CD4-positive, alpha-beta memory T cell (primary cell): ENCODE results near the gene HIP1. TPM values are rescaled to one million over a fixed set of nuclear protein-coding genes. Genes with fewer than 3 reads are reported as not detected.
A peak's percentile ranks its signal among the peaks of the same experiment; 100 is the strongest.
"Not testable (repeated sequence)": the region's sequence is repeated elsewhere in the genome, so short reads cannot be mapped to it uniquely, and the experiment has no call there.

ENCODE experiments used
- CTCF ChIA-PET: fragments of 350-600 bp; sonication (Branson Sonifier 250); formaldehyde crosslinking; loops from one replicate; lab custom pipeline; 2021; ENCODE audit warnings: inconsistent platforms; ENCODE audit not compliant: partially characterized antibody; lab: Charles Lee
- POLR2A ChIA-PET: fragments of 350-600 bp; sonication (Branson Sonifier 250); formaldehyde crosslinking; loops from one replicate; lab custom pipeline; 2021; ENCODE audit not compliant: partially characterized antibody; lab: Charles Lee
- DNase-seq, 5 donors: peaks; one replicate each; pipeline versions ENCODE4 v3.0.0 to v3.0.0-alpha.2; 2020 to 2022; ENCODE audit warnings: mixed read lengths in 1 of 5
- H3K27ac ChIP-seq: one replicate; pipeline ENCODE4 v1.7.0; 2013; ENCODE audit warnings: low read depth, low read length
- H3K27me3 ChIP-seq: 2 replicates; pipeline ENCODE4 v1.7.0; 2013; ENCODE audit warnings: mild to moderate bottlenecking, low read length, moderate library complexity; ENCODE audit not compliant: insufficient read depth
- H3K36me3 ChIP-seq: 2 replicates; pipeline ENCODE4 v1.7.0; 2013; ENCODE audit warnings: mild to moderate bottlenecking, low read length, moderate library complexity; ENCODE audit not compliant: insufficient read depth
- H3K4me1 ChIP-seq: 2 replicates; pipeline ENCODE4 v1.7.0; 2013; ENCODE audit warnings: mild to moderate bottlenecking, low read length, moderate library complexity; ENCODE audit not compliant: insufficient read depth
- H3K4me3 ChIP-seq, 2 donors: one replicate each; pipeline ENCODE4 v1.7.0; 2013; ENCODE audit warnings: low read length in 2 of 2, mild to moderate bottlenecking in 1 of 2
- H3K9me3 ChIP-seq, 2 donors: one replicate each; pipeline ENCODE4 v1.7.0; 2013; ENCODE audit warnings: low read length in 2 of 2, control low read depth in 1 of 2; ENCODE audit not compliant: control insufficient read depth in 1 of 2
- H3K27ac Mint-ChIP-seq, 7 donors: one replicate each; pipeline ENCODE4 v1.8.0; 2020 to 2021; ENCODE audit warnings: mixed read lengths in 7 of 7, mild to moderate bottlenecking in 6 of 7, inconsistent platforms in 3 of 7, moderate library complexity in 3 of 7
- H3K27me3 Mint-ChIP-seq, 2 donors: one replicate each; pipeline ENCODE4 v1.8.0; 2020 to 2021; ENCODE audit warnings: mixed read lengths in 2 of 2
- H3K36me3 Mint-ChIP-seq, 2 donors: one replicate each; pipeline ENCODE4 v1.8.0; 2020 to 2021; ENCODE audit warnings: mixed read lengths in 2 of 2, inconsistent platforms in 1 of 2, mild to moderate bottlenecking in 1 of 2
- H3K4me1 Mint-ChIP-seq, 4 donors: one replicate each; pipeline ENCODE4 v1.8.0; 2020 to 2021; ENCODE audit warnings: mixed read lengths in 4 of 4, mild to moderate bottlenecking in 1 of 4
- H3K4me3 Mint-ChIP-seq, 8 donors: one replicate each; pipeline ENCODE4 v1.8.0; 2020 to 2021; ENCODE audit warnings: mixed read lengths in 8 of 8, mild to moderate bottlenecking in 7 of 8, moderate library complexity in 6 of 8, inconsistent platforms in 3 of 8
- H3K9me3 Mint-ChIP-seq, 8 donors: one replicate each; pipeline ENCODE4 v1.8.0; 2020 to 2021; ENCODE audit warnings: mixed read lengths in 8 of 8, mild to moderate bottlenecking in 5 of 8, inconsistent platforms in 3 of 8, moderate library complexity in 1 of 8
- intact Hi-C: fragments of 100-400 bp; cut with micrococcal nuclease; formaldehyde crosslinking; loops from one replicate; pipeline ENCODE4 v1.15.1; 2023
- polyA plus RNA-seq, 2 donors: library from polyadenylated mRNA; unstranded; fragments of 300-500 nt; fragmentation: Illumina TruSeq; gene quantifications; one replicate each; pipeline ENCODE4 v1.2.3, GENCODE V29; 2021
- total RNA-seq, 2 experiments: library from RNA; stranded (reverse); gene quantifications; one replicate each; pipeline ENCODE4 v1.2.3, GENCODE V29; 2021

HIP1 gene
- total and polyA plus RNA-seq, 4 experiments from 2014 or later: 2.2 to 3.5 (median 3.1) TPM; not detected in 1

GRCh38 chr7:75732016-75732521, 6.7 kb downstream of the HIP1 start:
- Histone ChIP-seq H3K9me3 (no peaks in the 10 kb centered on the region), H3K27ac (no peak overlapping the region), H3K27me3 (no peaks in the 10 kb centered on the region), H3K4me3 (no peak overlapping the region), H3K4me1 (peaks cover 29% of the 10 kb centered on the region), H3K36me3 (no peaks in the 10 kb centered on the region)
- ChIA-PET CTCF (no interaction called here), POLR2A (no interaction called here)
- Mint-ChIP-seq H3K27me3 (peaks cover 0 to 1% of the 10 kb centered on the region in 2 donors), H3K36me3 (no peaks in the 10 kb centered on the region), H3K4me3 (no peak overlapping the region), H3K27ac (peak overlapping the region in 1 of 7 donors; percentile 38), H3K4me1 (peaks cover 16 to 30% (median 22%) of the 10 kb centered on the region in 4 donors), H3K9me3 (no peaks in the 10 kb centered on the region)
- intact Hi-C loops: no loop called here
- no peak for DNase-seq

GRCh38 chr7:75729851-75730274, 8.9 kb downstream of the HIP1 start:
- H3K4me3 ChIP-seq: no peak overlapping the region
- Mint-ChIP-seq H3K4me3 (peak overlapping the region in 5 of 8 donors; percentile 1 to 64 (median 30)), H3K27me3 (no peaks in the 10 kb centered on the region), H3K27ac (peak overlapping the region in 6 of 7 donors; percentile 13 to 81 (median 57)), H3K36me3 (no peaks in the 10 kb centered on the region), H3K9me3 (no peaks in the 10 kb centered on the region), H3K4me1 (peaks cover 16 to 30% (median 22%) of the 10 kb centered on the region in 4 donors)
- CTCF ChIA-PET: no interaction called here
- H3K36me3 ChIP-seq: no peaks in the 10 kb centered on the region
- POLR2A ChIA-PET: no interaction called here
- no peak overlapping the region for H3K27ac ChIP-seq
- DNase-seq: no peak
- peaks cover 29% of the 10 kb centered on the region for H3K4me1 ChIP-seq
- H3K27me3 ChIP-seq: no peaks in the 10 kb centered on the region
- no peaks in the 10 kb centered on the region for H3K9me3 ChIP-seq
- intact Hi-C loops: no loop called here

DNA sequence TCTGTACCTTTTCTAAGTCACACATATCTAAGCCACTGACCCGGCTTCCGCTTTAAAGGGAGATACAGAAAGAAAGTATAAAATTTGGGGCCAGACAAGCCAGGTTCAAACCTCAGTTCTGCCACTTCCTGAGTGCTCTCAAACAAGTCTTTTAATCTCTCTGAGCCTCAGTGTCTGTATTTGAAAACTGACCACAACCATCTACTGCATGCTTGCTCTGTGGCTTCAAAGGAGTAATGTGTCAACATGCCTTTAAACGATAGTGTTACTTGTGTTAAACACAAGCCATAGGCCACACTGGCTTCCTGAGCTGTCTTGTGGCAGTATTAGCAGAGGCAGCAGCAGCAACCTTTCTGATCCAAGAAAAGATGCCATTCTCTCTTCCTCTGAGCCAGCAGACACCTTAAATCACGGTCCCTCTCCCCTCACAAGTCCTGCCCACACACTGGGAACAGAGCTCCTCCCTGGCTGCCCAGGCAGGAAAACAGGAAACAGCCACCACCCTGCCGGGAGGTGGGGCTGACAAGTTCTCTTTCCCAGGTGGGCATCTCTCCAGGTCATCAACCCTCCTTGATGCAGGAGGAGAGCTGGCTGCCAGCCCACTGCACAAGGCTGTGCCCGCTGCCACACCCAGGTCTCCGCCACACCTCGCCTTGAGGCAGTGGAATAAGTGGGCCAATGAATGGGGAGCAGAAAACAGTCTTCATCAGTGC, 10.7 kb downstream of the HIP1 start:
- peak overlapping the region; percentile 30 for H3K27ac ChIP-seq

DNA sequence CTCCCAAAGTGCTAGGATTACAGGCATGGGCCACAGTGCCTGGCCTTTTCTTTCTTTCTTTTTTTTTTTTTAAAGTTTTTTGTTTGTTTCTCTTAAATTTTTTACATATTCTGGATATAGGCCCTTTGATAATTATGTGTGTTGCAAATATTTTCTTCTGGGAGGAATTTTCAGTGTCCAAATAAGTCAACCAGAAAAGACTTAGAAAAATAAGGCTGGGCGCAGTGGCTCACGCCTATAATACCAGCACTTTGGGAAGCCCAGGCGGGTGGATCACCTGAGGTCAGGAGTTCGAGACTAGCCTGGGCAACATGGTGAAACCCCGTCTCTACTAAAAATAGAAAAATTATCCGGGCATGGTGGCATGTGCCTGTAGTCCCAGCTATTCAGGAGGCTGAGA, 11.4 kb downstream of the HIP1 start:
- DNase-seq, H3K27me3 ChIP-seq, H3K9me3 ChIP-seq, CTCF ChIA-PET, H3K9me3 Mint-ChIP-seq, H3K36me3 ChIP-seq, intact Hi-C loops, H3K27me3 Mint-ChIP-seq, H3K36me3 Mint-ChIP-seq, H3K4me3 ChIP-seq: not testable (repeated sequence)
- Mint-ChIP-seq H3K4me3 (peak overlapping the region in 2 of 8 donors; percentile 60 to 72), H3K4me1 (peaks cover 16 to 30% (median 22%) of the 10 kb centered on the region in 4 donors), H3K27ac (peak overlapping the region in 6 of 7 donors; percentile 74 to 92 (median 86))
- Histone ChIP-seq H3K27ac (peak overlapping the region; percentile 30), H3K4me1 (peaks cover 29% of the 10 kb centered on the region)
- POLR2A ChIA-PET: interaction anchor here (1.1 to 3.3 kb wide), 2 partner anchors 11 to 281 kb away, joined by 3 to 24 read pairs; partner anchors contain the start of gene HIP1

More for the DNA sequence above, 10.7 kb downstream of the HIP1 start:
- H3K4me3 Mint-ChIP-seq: peak overlapping the region in 7 of 8 donors; percentile 51 to 86 (median 65)
- peak overlapping the region; percentile 67 to 92 (median 89) for H3K27ac Mint-ChIP-seq
- intact Hi-C loops: no loop called here
- peak; percentile 63 to 76 (median 71) for DNase-seq
- ChIA-PET POLR2A (interaction anchor here (1.0 to 3.3 kb wide), 3 partner anchors 8 to 280 kb away, joined by 3 to 24 read pairs (median 3); partner anchors contain the start of gene HIP1), CTCF (no interaction called here)
- H3K36me3 Mint-ChIP-seq: no peaks in the 10 kb centered on the region
- H3K9me3 ChIP-seq: no peaks in the 10 kb centered on the region
- no peaks in the 10 kb centered on the region for H3K27me3 ChIP-seq
- H3K9me3 Mint-ChIP-seq: no peaks in the 10 kb centered on the region
- peaks cover 16 to 30% (median 22%) of the 10 kb centered on the region in 4 donors for H3K4me1 Mint-ChIP-seq
- H3K27me3 Mint-ChIP-seq: no peaks in the 10 kb centered on the region
- H3K36me3 ChIP-seq: no peaks in the 10 kb centered on the region
- peak overlapping the region in 1 of 2 donors; percentile 13 for H3K4me3 ChIP-seq
- peaks cover 29% of the 10 kb centered on the region for H3K4me1 ChIP-seq

- no peak for DNase-seq
- peaks cover 29% of the 10 kb centered on the region for H3K4me1 ChIP-seq
- no peak overlapping the region for H3K27ac ChIP-seq
- intact Hi-C loops: no loop called here
- H3K36me3 ChIP-seq: no peaks in the 10 kb centered on the region
- no peak overlapping the region for H3K27ac Mint-ChIP-seq
- no peaks in the 10 kb centered on the region for H3K36me3 Mint-ChIP-seq
- H3K4me1 Mint-ChIP-seq: peaks cover 16 to 29% (median 22%) of the 10 kb centered on the region in 4 donors
- H3K9me3 ChIP-seq: no peaks in the 10 kb centered on the region
- no peaks in the 10 kb centered on the region for H3K27me3 ChIP-seq
- H3K4me3 Mint-ChIP-seq: no peak overlapping the region
- H3K4me3 ChIP-seq: no peak overlapping the region
- no peaks in the 10 kb centered on the region for H3K27me3 Mint-ChIP-seq
- H3K9me3 Mint-ChIP-seq: no peaks in the 10 kb centered on the region
- POLR2A ChIA-PET: no interaction called here
- CTCF ChIA-PET: no interaction called here
These were observed 13.4 kb downstream of the HIP1 start for GRCh38 chr7:75725306-75725705.

DNA sequence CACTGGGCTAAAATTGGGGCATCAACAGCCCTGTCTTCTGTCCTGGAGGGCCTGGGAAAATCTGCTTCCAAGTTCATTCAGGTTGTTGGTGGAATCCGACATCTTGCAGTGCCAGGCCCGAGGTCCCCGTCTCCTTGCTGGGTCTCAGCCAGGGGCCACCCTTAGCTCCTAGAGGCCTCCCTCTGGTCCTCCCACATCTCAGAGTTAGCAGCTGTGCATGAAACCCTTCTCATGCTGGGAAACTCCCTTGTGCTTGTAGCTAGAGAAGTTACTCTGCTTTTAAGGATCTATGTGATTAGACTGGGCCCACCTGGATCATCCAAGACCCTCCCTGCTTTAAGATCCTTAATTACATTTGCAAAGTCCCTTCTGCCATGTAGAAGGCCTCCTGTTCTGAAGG, 15.3 kb downstream of the HIP1 start:
- H3K4me1 Mint-ChIP-seq: peaks cover 7 to 12% (median 9%) of the 10 kb centered on the region in 4 donors
- DNase-seq: no peak
- no peak overlapping the region for H3K4me3 Mint-ChIP-seq
- peaks cover 0 to 4% of the 10 kb centered on the region in 2 donors for H3K36me3 Mint-ChIP-seq
- H3K27ac Mint-ChIP-seq: peak overlapping the region in 2 of 7 donors; percentile 11 to 52
- intact Hi-C loops: no loop called here
- ChIA-PET POLR2A (no interaction called here), CTCF (no interaction called here)
- Histone ChIP-seq H3K27ac (no peak overlapping the region), H3K9me3 (no peaks in the 10 kb centered on the region), H3K4me1 (peaks cover 13% of the 10 kb centered on the region), H3K36me3 (no peaks in the 10 kb centered on the region), H3K27me3 (no peaks in the 10 kb centered on the region), H3K4me3 (no peak overlapping the region)
- H3K9me3 Mint-ChIP-seq: no peaks in the 10 kb centered on the region
- no peaks in the 10 kb centered on the region for H3K27me3 Mint-ChIP-seq

GRCh38 chr7:75722373-75722772, 16.4 kb downstream of the HIP1 start:
- Mint-ChIP-seq H3K36me3 (peaks cover 0 to 5% of the 10 kb centered on the region in 2 donors), H3K4me3 (no peak overlapping the region), H3K4me1 (peaks cover 0 to under 1% (median under 1%) of the 10 kb centered on the region in 4 donors), H3K9me3 (no peaks in the 10 kb centered on the region), H3K27me3 (no peaks in the 10 kb centered on the region), H3K27ac (no peak overlapping the region)
- H3K4me3 ChIP-seq: no peak overlapping the region
- DNase-seq: no peak
- intact Hi-C loops: no loop called here
- H3K27ac ChIP-seq: no peak overlapping the region
- peaks cover 2% of the 10 kb centered on the region for H3K4me1 ChIP-seq
- H3K27me3 ChIP-seq: no peaks in the 10 kb centered on the region
- H3K9me3 ChIP-seq: no peaks in the 10 kb centered on the region
- ChIA-PET POLR2A (no interaction called here), CTCF (no interaction called here)
- H3K36me3 ChIP-seq: no peaks in the 10 kb centered on the region
